ENCODE measurements around the gene TULP1.

- TF ChIP-seq CTCF (IDR thresholded peaks at IDR 0.05; ENCODE audit: borderline replicate concordance, extremely low read depth, low read length, poor library complexity, severe bottlenecking) (no peak), EZH2 (IDR thresholded peaks at IDR 0.05; ENCODE audit: borderline replicate concordance, low read depth, low read length, severe bottlenecking) (no peak)
Observed at GRCh38 chr6:35514587-35514986, 1.9 kb upstream of the TULP1 start.

All from DND-41 (cell line).